Left ventricle myocardium inferior (tissue), 1 donor: ENCODE measurements around the gene DLX2. TPM values are rescaled to one million over a fixed set of nuclear protein-coding genes. Genes with fewer than 3 reads are reported as not detected.

Experiments
- DNase-seq: peaks from one replicate; pipeline ENCODE4 v3.0.0-alpha.2; 2020
- H3K27ac ChIP-seq: fragments of 200-600 bp; replicated peaks from 2 replicates; pipeline ENCODE4 v1.8.0; 2021
- H3K27me3 ChIP-seq: fragments of 200-600 bp; 2 replicates; pipeline ENCODE4 v1.8.0; 2021; ENCODE audit warnings: low read depth
- H3K36me3 ChIP-seq: fragments of 200-600 bp; 2 replicates; pipeline ENCODE4 v1.8.0; 2021
- H3K4me1 ChIP-seq: fragments of 200-600 bp; 2 replicates; pipeline ENCODE4 v1.8.0; 2021
- H3K4me3 ChIP-seq: fragments of 200-600 bp; 2 replicates; pipeline ENCODE4 v1.8.0; 2021; ENCODE audit warnings: mild to moderate bottlenecking, moderate library complexity
- H3K9me3 ChIP-seq: fragments of 200-600 bp; replicated peaks from 2 replicates; pipeline ENCODE4 v1.8.0; 2021
- intact Hi-C: fragments of 100-400 bp; cut with micrococcal nuclease; formaldehyde crosslinking; loops from one replicate; pipeline ENCODE4 v1.11.0; 2022
- total RNA-seq: library from RNA; stranded (reverse); fragmentation: NEBNext Ultra II Directional; extraction: Animal tissue kit (Norgen Biotek cat#: 25700); gene quantifications from one replicate; pipeline ENCODE4 v1.2.1, GENCODE V29; 2021
- TF ChIP-seq, protein P1 (sequence below): fragments of 200-600 bp; IDR thresholded peaks from 2 replicates; pipeline ENCODE4 v1.8.0; 2021; ENCODE audit warnings: antibody characterized with exemption, mild to moderate bottlenecking, borderline replicate concordance
- donor health status: DM: no; HTN: yes; CAD: no; lungs with severe emphysema.

Gene DLX2
- total RNA-seq, 1 donor from 2014 or later = not detected

DNA sequence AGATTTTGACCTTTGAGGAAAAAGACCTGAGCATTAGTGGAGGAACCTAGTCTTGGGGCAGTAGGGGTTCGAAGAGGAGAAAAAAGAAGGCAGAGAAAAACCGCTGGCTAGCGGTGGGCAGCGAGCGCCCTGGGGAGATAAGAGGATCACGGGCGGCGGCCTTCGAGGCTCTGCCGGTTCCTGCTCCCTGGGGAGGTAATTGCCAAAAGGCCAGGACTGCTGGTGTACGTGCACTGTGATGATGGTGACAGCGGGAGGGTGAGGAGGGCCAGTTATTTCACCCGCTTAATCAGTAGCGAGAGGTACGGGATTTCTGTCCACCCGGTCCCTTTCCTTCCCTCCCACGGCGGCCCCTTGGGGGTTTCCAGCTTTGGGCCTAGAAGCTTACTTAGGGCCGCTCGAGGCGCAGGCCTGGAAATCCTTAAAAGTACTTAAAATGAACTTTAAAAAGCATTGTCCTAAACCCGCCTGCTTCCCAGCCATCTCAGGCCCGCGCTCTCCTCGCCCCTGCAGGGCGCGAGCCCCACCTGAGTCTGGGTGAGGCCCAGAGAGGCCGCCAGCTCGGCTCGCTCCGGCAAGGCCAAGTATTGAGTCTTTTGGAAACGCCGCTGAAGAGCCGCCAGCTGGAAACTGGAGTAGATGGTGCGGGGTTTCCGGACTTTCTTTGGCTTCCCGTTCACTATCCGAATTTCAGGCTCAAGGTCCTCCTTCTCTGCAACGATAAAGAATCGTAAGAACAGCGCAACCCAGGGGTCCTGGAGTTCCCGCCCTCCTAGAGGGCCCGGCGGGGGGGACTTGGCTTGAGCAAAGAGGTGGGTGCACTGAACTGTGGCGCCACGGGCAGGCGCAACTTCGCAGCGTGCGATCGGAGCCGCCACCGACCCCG, 1.5 kb downstream of the DLX2 start:
- peak overlapping the region; percentile 67 for H3K4me3 ChIP-seq
- no peaks in the 10 kb centered on the region for H3K9me3 ChIP-seq
- intact Hi-C loops = loop anchor here (10.0 kb wide), 2 partner anchors 286 to 396 kb away; no protein-coding TSS in a partner anchor
- TF ChIP-seq, protein P1, sequence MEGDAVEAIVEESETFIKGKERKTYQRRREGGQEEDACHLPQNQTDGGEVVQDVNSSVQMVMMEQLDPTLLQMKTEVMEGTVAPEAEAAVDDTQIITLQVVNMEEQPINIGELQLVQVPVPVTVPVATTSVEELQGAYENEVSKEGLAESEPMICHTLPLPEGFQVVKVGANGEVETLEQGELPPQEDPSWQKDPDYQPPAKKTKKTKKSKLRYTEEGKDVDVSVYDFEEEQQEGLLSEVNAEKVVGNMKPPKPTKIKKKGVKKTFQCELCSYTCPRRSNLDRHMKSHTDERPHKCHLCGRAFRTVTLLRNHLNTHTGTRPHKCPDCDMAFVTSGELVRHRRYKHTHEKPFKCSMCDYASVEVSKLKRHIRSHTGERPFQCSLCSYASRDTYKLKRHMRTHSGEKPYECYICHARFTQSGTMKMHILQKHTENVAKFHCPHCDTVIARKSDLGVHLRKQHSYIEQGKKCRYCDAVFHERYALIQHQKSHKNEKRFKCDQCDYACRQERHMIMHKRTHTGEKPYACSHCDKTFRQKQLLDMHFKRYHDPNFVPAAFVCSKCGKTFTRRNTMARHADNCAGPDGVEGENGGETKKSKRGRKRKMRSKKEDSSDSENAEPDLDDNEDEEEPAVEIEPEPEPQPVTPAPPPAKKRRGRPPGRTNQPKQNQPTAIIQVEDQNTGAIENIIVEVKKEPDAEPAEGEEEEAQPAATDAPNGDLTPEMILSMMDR = no peak
- H3K4me1 ChIP-seq = peaks cover 75% of the 10 kb centered on the region
- no peaks in the 10 kb centered on the region for H3K36me3 ChIP-seq
- peaks cover 100% of the 10 kb centered on the region for H3K27me3 ChIP-seq
- no peak for DNase-seq
- no peak overlapping the region for H3K27ac ChIP-seq

DNA sequence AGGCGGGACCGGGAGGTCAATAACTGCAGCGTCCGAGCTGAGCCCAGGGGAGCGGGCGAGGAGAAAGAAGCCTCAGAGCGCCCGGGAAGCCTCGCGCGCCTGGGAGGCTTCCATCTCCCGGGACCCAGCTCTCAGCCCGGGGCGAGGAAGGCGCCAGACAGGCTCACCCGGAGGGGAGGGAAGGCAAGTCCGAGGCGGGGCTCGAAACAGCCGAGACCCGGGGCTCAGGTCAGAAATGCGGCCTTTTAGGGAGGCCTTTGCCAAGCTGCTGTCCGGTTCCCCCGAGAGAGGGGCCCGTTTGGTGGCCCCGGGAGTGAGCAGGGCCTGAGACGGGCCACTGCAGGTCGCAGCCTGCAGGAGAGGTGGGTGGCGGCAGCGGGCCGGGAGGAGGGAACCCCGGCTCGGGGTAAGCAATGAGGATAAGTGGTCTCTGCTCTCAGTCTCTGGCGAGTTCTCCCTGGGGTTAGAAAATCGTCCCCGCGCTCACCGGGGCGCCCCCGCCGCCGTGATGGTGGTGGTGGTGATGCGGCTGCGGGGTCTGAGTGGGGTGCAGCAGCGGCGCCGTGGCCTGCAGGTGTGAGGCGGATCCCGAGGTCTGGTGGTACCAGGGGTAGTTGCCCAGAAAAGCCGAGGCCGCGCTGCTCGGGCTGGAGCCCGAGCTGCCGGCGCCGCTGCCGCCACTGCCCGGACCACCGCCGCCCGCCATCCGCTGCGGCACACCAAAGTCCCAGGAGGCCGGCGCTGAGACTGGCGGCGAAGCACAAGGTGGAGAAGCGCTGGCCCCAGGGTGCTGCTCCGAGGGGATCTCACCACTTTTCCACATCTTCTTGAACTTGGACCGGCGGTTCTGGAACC, 2.4 kb downstream of the DLX2 start:
- DNase-seq = no peak
- intact Hi-C loops = loop anchor here (10.0 kb wide), 2 partner anchors 286 to 396 kb away; no protein-coding TSS in a partner anchor
- H3K36me3 ChIP-seq = no peaks in the 10 kb centered on the region
- H3K9me3 ChIP-seq = no peaks in the 10 kb centered on the region
- TF ChIP-seq, protein P1 = no peak
- no peak overlapping the region for H3K27ac ChIP-seq
- peaks cover 100% of the 10 kb centered on the region for H3K27me3 ChIP-seq
- peak overlapping the region; percentile 7 for H3K4me3 ChIP-seq
- H3K4me1 ChIP-seq = peaks cover 77% of the 10 kb centered on the region

DNA sequence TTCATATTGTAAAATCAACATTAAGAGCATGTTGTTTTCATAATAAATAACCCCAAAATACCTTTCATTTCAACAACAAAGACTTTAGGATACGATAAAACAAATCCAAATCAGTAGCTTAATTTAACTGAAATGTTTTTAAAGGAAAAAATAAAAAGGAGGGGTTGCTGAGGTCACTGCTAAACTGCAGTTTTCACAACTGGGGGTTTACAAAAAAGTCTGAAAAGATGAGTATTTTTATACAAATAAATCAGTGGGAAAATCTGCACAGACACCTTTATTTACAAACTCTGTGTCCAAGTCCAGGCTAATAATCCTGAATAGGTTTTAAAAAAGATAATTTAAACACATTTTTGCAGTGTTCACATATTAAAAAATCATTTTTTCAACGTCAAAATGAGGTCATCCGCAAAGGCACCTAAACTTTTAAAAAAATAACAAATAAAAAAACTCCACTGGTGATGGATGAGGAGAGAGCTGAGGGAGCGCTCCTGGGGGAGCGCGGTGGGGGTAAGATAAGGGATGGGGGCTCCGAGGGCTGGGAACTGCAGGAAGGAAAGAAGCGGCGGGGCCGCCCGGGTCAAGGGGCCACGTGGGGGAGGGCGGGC, 3.1 kb downstream of the DLX2 start:
- Histone ChIP-seq H3K36me3 (no peaks in the 10 kb centered on the region), H3K4me3 (peak overlapping the region; percentile 45), H3K27me3 (peaks cover 100% of the 10 kb centered on the region), H3K27ac (no peak overlapping the region), H3K9me3 (no peaks in the 10 kb centered on the region), H3K4me1 (peaks cover 85% of the 10 kb centered on the region)
- intact Hi-C loops = loop anchor here (10.0 kb wide), 2 partner anchors 285 to 395 kb away; no protein-coding TSS in a partner anchor
- TF ChIP-seq, protein P1 = no peak
- no peak for DNase-seq

DNA sequence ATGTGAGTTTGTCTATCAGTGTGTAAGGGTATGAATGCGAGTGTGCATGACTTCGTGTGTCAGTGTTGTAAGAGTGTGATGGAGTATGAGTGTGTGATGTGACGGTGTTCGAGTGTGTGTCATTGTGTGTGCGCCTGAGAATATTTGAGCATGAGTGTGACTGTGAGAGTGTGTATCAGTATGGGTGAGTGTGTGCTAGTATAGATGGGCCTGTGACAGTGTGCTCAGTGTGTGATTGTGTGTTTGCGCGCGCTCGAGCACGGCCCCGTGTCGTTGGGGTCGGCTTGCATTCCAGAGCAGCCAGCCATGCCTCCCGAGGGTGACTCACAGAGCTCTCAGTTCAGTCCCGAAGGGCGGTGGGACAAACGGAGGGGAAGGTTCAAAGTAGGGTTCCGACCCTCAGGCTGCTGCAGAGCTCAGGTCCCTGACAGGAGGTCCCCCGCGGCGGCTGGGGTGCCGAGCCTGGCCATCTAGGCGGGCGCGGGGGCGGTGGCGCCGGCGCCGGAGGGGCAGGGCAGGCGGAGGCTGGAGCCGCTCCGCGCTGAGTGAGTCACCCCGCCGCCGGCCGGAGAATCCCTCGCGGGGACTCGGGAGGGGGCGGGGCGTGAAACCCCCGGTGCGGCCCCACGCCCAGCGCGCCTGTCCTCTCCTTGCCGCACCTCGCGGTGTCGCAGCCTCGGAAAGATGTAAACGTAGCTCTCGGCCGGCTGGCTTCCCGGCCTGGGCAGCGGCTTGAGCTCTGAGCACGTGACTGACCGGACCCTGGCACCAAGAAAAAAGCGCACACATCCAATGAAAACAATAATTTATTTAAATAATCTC, 3.8 kb downstream of the DLX2 start:
- TF ChIP-seq, protein P1 = no peak
- DNase-seq = no peak
- intact Hi-C loops = no loop called here
- Histone ChIP-seq H3K4me1 (peaks cover 91% of the 10 kb centered on the region), H3K4me3 (peak overlapping the region; percentile 45), H3K27me3 (peaks cover 100% of the 10 kb centered on the region), H3K27ac (no peak overlapping the region), H3K9me3 (no peaks in the 10 kb centered on the region), H3K36me3 (no peaks in the 10 kb centered on the region)
